Heart left ventricle (tissue), 16 donors: ENCODE data around the gene RAD51B. TPM values are rescaled to one million over a fixed set of nuclear protein-coding genes. Genes with fewer than 3 reads are reported as not detected.

Experiments
- ATAC-seq, 4 donors: fragments of 200-7000 bp; cut with Tn5 transposase; one replicate each; pipeline ENCODE4 v1.9.1; 2020 to 2022; ENCODE audit warnings: moderate library complexity in 4 of 4, mild to moderate bottlenecking in 3 of 4, moderate number of reproducible peaks in 1 of 4
- DNase-seq, 5 donors: peaks; one replicate each; pipeline ENCODE4 v3.0.0-alpha.2; 2020
- H3K27ac ChIP-seq, 12 donors: fragments of 200-600 bp; sonication (generic) in 4 of 12; one replicate each; pipeline versions ENCODE4 v1.5.0 to v1.8.0; 2016 to 2022; ENCODE audit warnings: mild to moderate bottlenecking in 2 of 12
- H3K27me3 ChIP-seq, 9 donors: fragments of 200-600 bp; sonication (generic) in 2 of 9; one replicate each; pipeline versions ENCODE4 v1.5.1 to v1.8.0; 2016 to 2022; ENCODE audit warnings: mild to moderate bottlenecking in 3 of 9
- H3K36me3 ChIP-seq, 9 donors: fragments of 200-600 bp; sonication (generic) in 2 of 9; one replicate each; pipeline versions ENCODE4 v1.5.0 to v1.8.0; 2018 to 2022; ENCODE audit warnings: mild to moderate bottlenecking in 2 of 9
- H3K4me1 ChIP-seq, 12 donors: fragments of 200-600 bp; sonication (generic) in 4 of 12; one replicate each; pipeline versions ENCODE4 v1.5.0 to v1.8.0; 2016 to 2022; ENCODE audit warnings: mild to moderate bottlenecking in 3 of 12
- H3K4me3 ChIP-seq, 12 donors: fragments of 200-600 bp; sonication (generic) in 4 of 12; one replicate each; pipeline versions ENCODE4 v1.5.0 to v1.8.0; 2017 to 2022; ENCODE audit warnings: mild to moderate bottlenecking in 9 of 12, moderate library complexity in 4 of 12
- H3K9me3 ChIP-seq, 12 donors: fragments of 200-600 bp; sonication (generic) in 4 of 12; one replicate each; pipeline versions ENCODE4 v1.5.0 to v1.8.0; 2016 to 2022; ENCODE audit warnings: mild to moderate bottlenecking in 1 of 12
- POLR2A ChIP-seq, 2 donors: fragments of 450-650 bp; IDR thresholded peaks; one replicate each; pipeline ENCODE4 v1.6.1; 2017; ENCODE audit warnings: antibody characterized with exemption in 2 of 2, mild to moderate bottlenecking in 2 of 2, moderate library complexity in 2 of 2
- WGBS, 4 donors: extraction: QIAGEN DNeasy Blood & Tissue Kit in 2 of 4; methylation state at CpG; one replicate each; pipeline versions ENCODE4 v1.1.5 to v1.1.7; 2013 to 2018; 5-methylcytosine and 5-hydroxymethylcytosine counted together
- intact Hi-C, 10 donors: fragments of 100-400 bp; cut with DNase I; formaldehyde crosslinking; loops; one replicate each; pipeline versions ENCODE4 v1.11.1 to v1.14.2; 2022
- polyA plus RNA-seq, 2 donors: library from polyadenylated mRNA; stranded (reverse); fragments of 200-250 nt; gene quantifications; one replicate each; pipeline ENCODE4 v1.2.3, GENCODE V29; 2013
- total RNA-seq, 9 donors: library from RNA; depleted of rRNA in 2 of 9; stranded (reverse); fragments of >200 nt in 2 of 9; fragmentation: NEBNext Ultra II Directional in 3 of 9; extraction: Animal tissue kit (Norgen Biotek cat#: 25700) in 3 of 9; gene quantifications; one replicate each; pipeline versions ENCODE4 v1.1.0 to v1.2.4, GENCODE V29; 2016 to 2023
- TF ChIP-seq, protein P1 (sequence below), 12 donors: fragments of 200-600 bp; sonication (generic) in 4 of 12; IDR thresholded peaks; one replicate each; pipeline versions ENCODE4 v1.5.0 to v1.8.0; 2018 to 2022; ENCODE audit warnings: antibody characterized with exemption in 12 of 12, mild to moderate bottlenecking in 5 of 12
- donor health status: ischemic (EF 13 %, LVEDD 7.1; RV severe dilation, severe dysfunction).
- donor health status: healthy with polysubstance abuse.
- donor health status: DM: no; HTN: yes; CAD: no.
- donor health status: DM: no; HTN: no; CAD: no.
- donor health status: ischemic (EF 25% LVEDD 6.9; RV normal size, moderate dysfunction).
- donor health status: ischemic (EF 25% LVEDD 5.7; RV mildly dilated, moderate dysfunction).
- donor health status: healthy.
- donor health status: DM: yes; HTN: yes; CAD: no.
- donor health status: ischemic (EF 35%, LVEDD 5.7; RV mildly dilated, moderate dysfunction).
- donor health status: nonischemic (EF 11% LVEDD 7.7; RV severe dilation, severe dysfunction).
- donor health status: DM: yes; HTN: yes; CAD: no.
- donor health status: PGD.
- donor health status: ischemic (EF 29% LVEDD 5.4; RV normal size, mild dysfunction).
- donor health status: nonischemic (EF 23%, LVEDD 6.1; RV moderate dilation, normal function).

Gene RAD51B
- total and polyA plus RNA-seq, 11 donors = 1.3 to 11.3 (median 3.2) TPM

GRCh38 chr14:68470361-68470760 lies 650.8 kb downstream of the RAD51B start:
- no peak for DNase-seq
- Histone ChIP-seq H3K9me3 (no peaks in the 10 kb centered on the region), H3K36me3 (no peaks in the 10 kb centered on the region), H3K4me1 (peaks cover 0 to 58% (median 4%) of the 10 kb centered on the region in 12 donors), H3K4me3 (no peak overlapping the region), H3K27me3 (no peaks in the 10 kb centered on the region), H3K27ac (no peak overlapping the region)
- intact Hi-C loops = no loop called here
- TF ChIP-seq, protein P1, sequence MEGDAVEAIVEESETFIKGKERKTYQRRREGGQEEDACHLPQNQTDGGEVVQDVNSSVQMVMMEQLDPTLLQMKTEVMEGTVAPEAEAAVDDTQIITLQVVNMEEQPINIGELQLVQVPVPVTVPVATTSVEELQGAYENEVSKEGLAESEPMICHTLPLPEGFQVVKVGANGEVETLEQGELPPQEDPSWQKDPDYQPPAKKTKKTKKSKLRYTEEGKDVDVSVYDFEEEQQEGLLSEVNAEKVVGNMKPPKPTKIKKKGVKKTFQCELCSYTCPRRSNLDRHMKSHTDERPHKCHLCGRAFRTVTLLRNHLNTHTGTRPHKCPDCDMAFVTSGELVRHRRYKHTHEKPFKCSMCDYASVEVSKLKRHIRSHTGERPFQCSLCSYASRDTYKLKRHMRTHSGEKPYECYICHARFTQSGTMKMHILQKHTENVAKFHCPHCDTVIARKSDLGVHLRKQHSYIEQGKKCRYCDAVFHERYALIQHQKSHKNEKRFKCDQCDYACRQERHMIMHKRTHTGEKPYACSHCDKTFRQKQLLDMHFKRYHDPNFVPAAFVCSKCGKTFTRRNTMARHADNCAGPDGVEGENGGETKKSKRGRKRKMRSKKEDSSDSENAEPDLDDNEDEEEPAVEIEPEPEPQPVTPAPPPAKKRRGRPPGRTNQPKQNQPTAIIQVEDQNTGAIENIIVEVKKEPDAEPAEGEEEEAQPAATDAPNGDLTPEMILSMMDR (IDR thresholded peaks at IDR 0.05) = no peak
- no peak for TF ChIP-seq POLR2A (IDR thresholded peaks at IDR 0.05)
- ATAC-seq = no peak
- WGBS, 4 donors = 94 to 100% (median 98%) methylated on average over 1 of the region's 1 CpG

DNA sequence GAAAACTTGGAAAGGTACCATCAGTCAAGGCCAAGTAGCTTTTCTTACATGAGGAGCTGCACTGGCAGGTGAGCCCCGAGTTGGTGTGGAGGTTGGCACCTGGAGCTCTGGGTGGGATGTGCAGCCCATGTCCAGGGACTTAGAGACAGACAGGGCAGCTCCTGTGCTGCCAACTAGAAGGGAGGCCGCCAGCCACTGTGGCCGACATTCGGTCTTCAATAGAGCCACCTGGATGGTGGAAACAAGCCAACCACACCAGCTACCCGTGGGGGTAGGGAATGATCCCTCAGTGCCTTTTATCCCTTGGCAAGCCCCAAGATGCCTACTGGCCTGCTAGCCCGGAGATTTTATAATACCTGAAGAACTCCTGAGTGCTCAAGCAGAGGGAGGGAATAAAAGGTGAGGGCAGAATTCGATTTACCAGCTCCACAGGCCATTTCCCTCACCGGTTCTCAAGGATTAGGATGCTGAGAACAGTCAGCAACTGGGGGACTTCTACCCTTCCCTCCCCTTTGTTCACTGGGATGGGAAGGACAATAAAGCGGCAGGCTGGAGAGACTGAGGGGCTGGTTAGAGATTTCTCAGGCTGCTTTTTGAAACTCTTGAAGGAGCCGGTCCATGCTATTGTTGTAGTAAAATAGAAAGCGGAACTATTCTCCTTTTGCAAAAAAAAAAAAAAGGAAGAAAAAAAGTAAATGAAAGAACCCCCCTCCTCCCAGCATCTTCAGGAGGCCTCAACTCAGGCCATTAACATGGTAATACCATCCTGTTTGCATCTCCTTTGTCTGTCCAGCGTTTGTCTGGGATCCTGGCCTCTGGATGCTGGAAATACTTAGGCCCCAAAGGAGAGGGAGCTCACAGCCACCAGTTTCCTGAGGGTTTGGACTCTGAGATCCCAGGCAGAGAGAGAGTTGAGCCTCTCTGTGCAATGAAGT lies 651.7 kb downstream of the RAD51B start:
- peak overlapping the region in 2 of 12 donors; percentile 43 to 44 for H3K27ac ChIP-seq
- H3K4me1 ChIP-seq = peaks cover 0 to 58% (median 4%) of the 10 kb centered on the region in 12 donors
- intact Hi-C loops = no loop called here
- no peaks in the 10 kb centered on the region for H3K27me3 ChIP-seq
- no peaks in the 10 kb centered on the region for H3K9me3 ChIP-seq
- DNase-seq (no peak), ATAC-seq (no peak)
- no peak overlapping the region for H3K4me3 ChIP-seq
- WGBS, 4 donors = 89 to 95% (median 93%) methylated on average over 9 to 12 of the region's 12 CpGs
- H3K36me3 ChIP-seq = no peaks in the 10 kb centered on the region
- TF ChIP-seq POLR2A (IDR thresholded peaks at IDR 0.05) = no peak
- TF ChIP-seq, protein P1 (IDR thresholded peaks at IDR 0.05) = no peak

DNA sequence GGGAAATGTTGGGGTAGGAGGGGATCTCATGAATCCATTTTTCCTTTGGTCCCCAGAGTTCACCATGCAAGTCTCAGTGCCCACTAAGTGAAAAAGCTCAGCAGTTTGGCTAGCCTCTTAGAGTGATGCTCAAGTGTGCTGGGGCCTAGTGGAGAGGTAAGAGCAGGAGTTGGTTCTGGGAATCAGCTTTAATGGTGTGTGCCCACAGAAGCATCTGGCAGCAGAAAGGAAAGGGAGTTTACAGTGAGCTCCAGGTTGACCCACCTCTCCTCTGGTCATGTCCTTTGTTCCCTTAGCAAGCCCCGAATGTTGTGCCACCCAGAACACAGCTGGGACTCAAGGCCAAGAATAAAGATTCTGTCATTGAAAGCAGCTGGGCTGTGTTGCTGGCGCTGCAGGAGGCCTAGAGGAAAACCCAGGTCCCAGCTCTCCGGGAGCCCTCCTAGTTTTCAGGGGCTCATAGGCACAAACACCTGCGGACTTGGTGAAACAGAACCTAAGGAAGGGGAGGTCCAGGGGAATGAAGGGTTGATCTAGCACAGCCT lies 652.5 kb downstream of the RAD51B start:
- H3K4me1 ChIP-seq = peaks cover 0 to 58% (median 9%) of the 10 kb centered on the region in 12 donors
- WGBS, 4 donors = 93 to 98% (median 94%) methylated on average over 4 of the region's 4 CpGs
- intact Hi-C loops = no loop called here
- H3K27ac ChIP-seq = peak overlapping the region in 1 of 12 donors; percentile 44
- no peak overlapping the region for H3K4me3 ChIP-seq
- DNase-seq = no peak
- no peaks in the 10 kb centered on the region for H3K9me3 ChIP-seq
- ATAC-seq = no peak
- no peaks in the 10 kb centered on the region for H3K27me3 ChIP-seq
- H3K36me3 ChIP-seq = no peaks in the 10 kb centered on the region
- TF ChIP-seq POLR2A (IDR thresholded peaks at IDR 0.05) = no peak
- TF ChIP-seq, protein P1 (IDR thresholded peaks at IDR 0.05) = no peak

DNA sequence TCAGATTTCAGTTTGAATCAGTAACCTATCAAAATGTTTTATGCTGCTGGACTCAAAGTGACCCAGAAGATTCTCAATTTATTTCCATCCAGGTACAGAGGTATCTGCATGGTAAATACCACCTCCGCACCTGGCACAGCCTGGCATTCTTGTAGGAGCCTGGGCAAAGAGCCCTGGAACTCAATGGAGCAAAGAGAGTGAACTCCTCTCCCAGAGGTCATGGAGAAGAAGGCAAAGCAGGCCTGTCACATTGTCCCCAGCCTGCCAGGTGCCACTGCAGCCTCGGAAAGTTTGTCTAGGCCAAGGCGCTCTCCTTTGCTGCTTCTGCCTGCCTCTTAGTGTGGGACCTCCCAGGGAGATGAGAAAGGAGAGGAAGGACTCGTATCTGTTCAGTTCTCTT lies 653.5 kb downstream of the RAD51B start:
- Histone ChIP-seq H3K4me3 (no peak overlapping the region), H3K9me3 (no peaks in the 10 kb centered on the region), H3K27me3 (no peaks in the 10 kb centered on the region), H3K36me3 (no peaks in the 10 kb centered on the region), H3K27ac (no peak overlapping the region), H3K4me1 (peaks cover 0 to 65% (median 10%) of the 10 kb centered on the region in 12 donors)
- WGBS, 4 donors = 72 to 77% (median 74%) methylated on average over 4 of the region's 4 CpGs
- TF ChIP-seq POLR2A (IDR thresholded peaks at IDR 0.05) = no peak
- TF ChIP-seq, protein P1 (IDR thresholded peaks at IDR 0.05) = no peak
- intact Hi-C loops = no loop called here
- no peak for DNase-seq
- no peak for ATAC-seq
